K562 (cell line): ENCODE results near the gene PPT2. TPM values are rescaled to one million over a fixed set of nuclear protein-coding genes. Genes with fewer than 3 reads are reported as not detected.

ENCODE experiments used
- ATAC-seq: fragments of 200-7000 bp; cut with Tn5 transposase; 3 replicates; pipeline ENCODE4 v1.9.1; 2020; ENCODE audit warnings: moderate library complexity
- BruUV-seq: library from RNA; stranded (reverse); fragments of 400-500 nt; replicated peaks from 2 replicates; lab custom pipeline; 2021; lab: Mats Ljungman, UMichigan
- CTCF ChIA-PET: fragments of 300-600 bp; formaldehyde crosslinking; extraction: SDS; loops from one replicate; lab custom pipeline; 2021; ENCODE audit warnings: low intra/inter-chr PET ratio; lab: Yijun Ruan, JAX
- POLR2A ChIA-PET: fragments of 300-600, 350-650 bp; sonication (Branson Sonifier 250); formaldehyde crosslinking; extraction: SDS; loops from one replicate; lab custom pipeline; 2021; ENCODE audit warnings: antibody characterized with exemption, inconsistent platforms; lab: Yijun Ruan, JAX
- DNase-seq, 4 experiments: peaks; one replicate each; pipeline versions ENCODE4 v3.0.0 to v3.0.0-alpha.2; 2011 to 2018; ENCODE audit warnings: low spot score in 3 of 4, mixed read lengths in 3 of 4; ENCODE audit errors: extremely low read depth in 1 of 4
- FAIRE-seq: peaks from 2 replicates; lab custom pipeline; 2011; peaks lifted over from hg19 to GRCh38; lab: Jason Lieb, UNC
- H2AFZ ChIP-seq: 2 replicates; pipeline ENCODE4 v1.6.0; 2011; ENCODE audit warnings: low read depth, low read length, control low read depth, inconsistent platforms
- H3K27ac ChIP-seq: fragments of 200-600 bp; 3 replicates; pipeline ENCODE4 v1.8.0; 2011; ENCODE audit warnings: low read depth, mild to moderate bottlenecking, control low read depth, inconsistent platforms, low read length, moderate library complexity, mixed read lengths; ENCODE audit errors: extremely low read depth
- H3K27me3 ChIP-seq, 2 experiments: fragments of 300-600 bp in 1 of 2; 2 replicates in 1 of 2; 3 replicates in 1 of 2; pipeline versions ENCODE4 v1.6.0 to v1.8.0; 2011; ENCODE audit warnings: inconsistent platforms in 2 of 2, low read length in 2 of 2, mild to moderate bottlenecking in 1 of 2, mixed read lengths in 1 of 2, moderate library complexity in 1 of 2; ENCODE audit not compliant: control insufficient read depth in 2 of 2, insufficient read depth in 2 of 2
- H3K36me3 ChIP-seq: fragments of 300-600 bp; 3 replicates; pipeline ENCODE4 v1.8.0; 2011; ENCODE audit warnings: mild to moderate bottlenecking, low read length, inconsistent platforms; ENCODE audit not compliant: control insufficient read depth, insufficient read depth
- H3K4me1 ChIP-seq, 2 experiments: fragments of 200-600 bp in 1 of 2; replicated peaks in 1 of 2; 2 replicates in 1 of 2; 3 replicates in 1 of 2; pipeline versions ENCODE4 v1.5.1 to v1.8.0; 2011; ENCODE audit warnings: inconsistent platforms in 2 of 2, low read length in 2 of 2, mild to moderate bottlenecking in 1 of 2, mixed read lengths in 1 of 2, moderate library complexity in 1 of 2; ENCODE audit not compliant: control insufficient read depth in 2 of 2, insufficient read depth in 2 of 2
- H3K4me2 ChIP-seq: 2 replicates; pipeline ENCODE4 v1.6.1; 2011; ENCODE audit warnings: low read length, control low read depth, inconsistent platforms, mixed read lengths; ENCODE audit not compliant: insufficient read depth
- H3K4me3 ChIP-seq: fragments of 200-600 bp; sonication (generic), shearing (Covaris generic); 2 replicates; pipeline ENCODE4 v1.5.1; 2016; ENCODE audit warnings: control low read depth, inconsistent platforms
- H3K79me2 ChIP-seq: fragments of 200-600 bp; 3 replicates; pipeline ENCODE4 v1.8.0; 2011; ENCODE audit warnings: low read length, inconsistent platforms; ENCODE audit not compliant: control insufficient read depth, insufficient read depth
- H3K9ac ChIP-seq, 2 experiments: 2 replicates each; pipeline versions ENCODE4 v1.6.0 to v1.6.1; 2011; ENCODE audit warnings: low read depth in 2 of 2, low read length in 2 of 2, control low read depth in 1 of 2, inconsistent platforms in 1 of 2, mild to moderate bottlenecking in 1 of 2, mixed read lengths in 1 of 2; ENCODE audit not compliant: insufficient read depth in 1 of 2
- H3K9me1 ChIP-seq: one replicate; pipeline ENCODE4 v1.6.0; 2011; ENCODE audit warnings: inconsistent platforms, mild to moderate bottlenecking, low read length, moderate library complexity; ENCODE audit not compliant: control insufficient read depth, insufficient read depth
- H3K9me3 ChIP-seq: replicated peaks from 2 replicates; pipeline ENCODE4 v1.5.1; 2011; ENCODE audit warnings: low read depth, low read length, inconsistent platforms; ENCODE audit not compliant: control insufficient read depth, insufficient read depth
- H4K20me1 ChIP-seq: replicated peaks from 2 replicates; pipeline ENCODE4 v1.6.1; 2011; ENCODE audit warnings: low read length, inconsistent platforms, mixed read lengths; ENCODE audit not compliant: control insufficient read depth, insufficient read depth
- CTCFL ChIP-seq: IDR thresholded peaks from 2 replicates; pipeline ENCODE4 v1.6.1; 2011; ENCODE audit warnings: borderline replicate concordance, low read depth, mild to moderate bottlenecking, moderate library complexity, low read length; ENCODE audit not compliant: insufficient read depth, poor library complexity, severe bottlenecking
- HBP1 ChIP-seq: fragments of 450-650 bp; formaldehyde crosslinking; IDR thresholded peaks from 2 replicates; pipeline ENCODE4 v1.4.0; 2022; ENCODE audit warnings: missing genetic modification characterization
- HSF4 ChIP-seq: fragments of 250-450 bp; sonication (Bioruptor Pico); IDR thresholded peaks from 2 replicates; pipeline ENCODE4 v2.1.2; 2022; ENCODE audit warnings: mild to moderate bottlenecking, moderate library complexity, borderline replicate concordance
- KAT8 ChIP-seq: fragments of 450-650 bp; IDR thresholded peaks from 2 replicates; pipeline ENCODE4 v1.6.1; 2016; ENCODE audit warnings: low read depth, mild to moderate bottlenecking
- KDM1A ChIP-seq, 2 experiments: fragments of 450-650 bp; IDR thresholded peaks; 2 replicates each; pipeline ENCODE4 v1.6.1; 2016; ENCODE audit warnings: mild to moderate bottlenecking in 2 of 2
- MEF2A ChIP-seq: IDR thresholded peaks from 2 replicates; pipeline ENCODE4 v1.6.1; 2011; ENCODE audit warnings: low read depth, mild to moderate bottlenecking, low read length, moderate library complexity; ENCODE audit not compliant: control insufficient read depth
- PTBP1 ChIP-seq: fragments of 200-400 bp; formaldehyde crosslinking; IDR thresholded peaks from 2 replicates; pipeline ENCODE4 v1.6.1; 2017; ENCODE audit warnings: low read depth, low read length
- RBBP5 ChIP-seq: fragments of 200-600 bp; sonication (generic); IDR thresholded peaks from 2 replicates; pipeline ENCODE4 v1.6.1; 2012; ENCODE audit warnings: borderline replicate concordance, mild to moderate bottlenecking, low read length, control low read depth, inconsistent platforms; ENCODE audit not compliant: insufficient read depth, poor library complexity, severe bottlenecking
- THRA ChIP-seq: fragments of 450-650 bp; IDR thresholded peaks from 2 replicates; pipeline ENCODE4 v1.6.1; 2017; ENCODE audit warnings: mild to moderate bottlenecking, moderate library complexity
- THRB ChIP-seq: fragments of 450-650 bp; formaldehyde crosslinking; conservative IDR thresholded peaks from 2 replicates; pipeline ENCODE4 v1.4.0; 2022; ENCODE audit warnings: mild to moderate bottlenecking, missing genetic modification characterization
- TRIM24 ChIP-seq, 2 experiments: fragments of 450-650 bp; IDR thresholded peaks; 2 replicates each; pipeline ENCODE4 v1.6.1; 2016
- ZNF23 ChIP-seq: fragments of 250-450 bp; sonication (Bioruptor Pico); IDR thresholded peaks from 2 replicates; pipeline ENCODE4 v1.4.0; 2020; ENCODE audit warnings: mild to moderate bottlenecking
- ZNF511 ChIP-seq: sonication (generic); formaldehyde crosslinking; IDR thresholded peaks from 2 replicates; pipeline ENCODE4 v1.8.0; 2022; ENCODE audit warnings: mild to moderate bottlenecking, missing genetic modification reagents
- ZZZ3 ChIP-seq: fragments of 450-650 bp; IDR thresholded peaks from 2 replicates; pipeline ENCODE4 v1.6.1; 2016; ENCODE audit warnings: antibody characterized with exemption, mild to moderate bottlenecking, moderate library complexity
- WGBS: fragments of 100-300 bp; shearing (Covaris generic); methylation state at CpG from one replicate; pipeline ENCODE4 v1.1.6; 2016; ENCODE audit warnings: low coverage, mixed read lengths; ENCODE audit not compliant: insufficient coverage; ENCODE audit errors: missing lambda C conversion rate; 5-methylcytosine and 5-hydroxymethylcytosine counted together
- in situ Hi-C: fragments of 300-500 bp; cut with MboI; formaldehyde crosslinking; loops from 4 replicates; pipeline ENCODE4 v1.15.0; 2018; ENCODE audit warnings: inconsistent platforms, mixed read lengths
- intact Hi-C: fragments of 100-400 bp; cut with micrococcal nuclease; formaldehyde crosslinking; loops from 2 replicates; pipeline ENCODE4 v1.14.2; 2022
- polyA plus RNA-seq, 8 experiments: library from polyadenylated mRNA; depleted of rRNA in 4 of 8; stranded (reverse) in 5 of 8; unstranded in 3 of 8; fragments of >200 nt; fragmentation: Nextera tagmentation in 2 of 8; fragmentation: Illumina TruSeq in 1 of 8; extraction: Ambion mirVana in 2 of 8; extraction: Trizol in 1 of 8; gene quantifications; 2 replicates each; pipeline versions ENCODE4 v1.2.1 to v1.2.3, GENCODE V29; 2011 to 2014; ENCODE audit warnings: inconsistent platforms in 1 of 8, missing spikeins in 1 of 8
- total RNA-seq, 7 experiments: library from RNA; depleted of rRNA in 6 of 7; stranded (reverse); fragments of >200 nt in 6 of 7; fragmentation: Illumina TruSeq in 2 of 7; extraction: Trizol in 2 of 7; gene quantifications; 2 replicates each; pipeline versions ENCODE4 v1.2.1 to v1.2.3, GENCODE V29; 2011 to 2021; ENCODE audit warnings: low replicate concordance in 1 of 7

The PPT2 gene
- total and polyA plus RNA-seq, 9 of the 15 experiments (the other 6 are each of a cell fraction or from before 2014, with no cell fraction given) = 27.4 to 98.8 (median 69.9) TPM

GRCh38 chr6:32108727-32109113 lies 45.2 kb upstream of the PPT2 start:
- intact Hi-C loops = no loop called here
- Histone ChIP-seq H3K9ac (peak overlapping the region in 1 of 2 experiments; percentile 80; a peak in 2 of 4 replicates), H3K27ac (no peak overlapping the region), H4K20me1 (no peaks in the 10 kb centered on the region), H3K4me1 (peaks cover 29 to 40% of the 10 kb centered on the region in 2 experiments), H3K27me3 (peaks cover 0 to 23% of the 10 kb centered on the region in 2 experiments; a peak in 2 of 5 replicates), H3K79me2 (no peaks in the 10 kb centered on the region), H3K9me3 (no peaks in the 10 kb centered on the region), H2AFZ (no peak overlapping the region), H3K36me3 (no peaks in the 10 kb centered on the region), H3K4me3 (no peak overlapping the region), H3K9me1 (no peaks in the 10 kb centered on the region), H3K4me2 (peak overlapping the region; percentile 51; the same call in 1 of the 2 replicates)
- BruUV-seq = no TSS peak
- ChIA-PET CTCF (no interaction called here), POLR2A (interaction anchor here (0.6 to 4.9 kb wide), 8 partner anchors 10 to 87 kb away, joined by 3 to 38 read pairs (median 6); partner anchors contain the start of gene ATF6B)
- 26% methylated on average over 6 of the region's 6 CpGs for WGBS
- no peak for DNase-seq
- no peak for FAIRE-seq
- peak; percentile 6; the same call in 2 of the 3 replicates for ATAC-seq
- in situ Hi-C loops = no loop called here
- TF ChIP-seq TRIM24 (IDR thresholded peaks at IDR 0.05) = no peak
- TF ChIP-seq THRB (CRISPR knock-in tag) = 0 out of 2 replicates have a peak, but pooled peaks have one; percentile 56
- 0 out of 2 replicates have a peak, but pooled peaks have one; percentile 43 for TF ChIP-seq HBP1 (CRISPR knock-in tag)
- TF ChIP-seq ZNF511 (CRISPR knock-in tag) = 0 out of 2 replicates have a peak, but pooled peaks have one; percentile 9
- TF ChIP-seq PTBP1 = no peak
- TF ChIP-seq ZZZ3 = no peak
- peak; percentile 11 for TF ChIP-seq RBBP5
- no peak for TF ChIP-seq MEF2A
- no peak for TF ChIP-seq CTCFL
- TF ChIP-seq KDM1A (IDR thresholded peaks at IDR 0.05) = no peak
- TF ChIP-seq THRA = no peak
- no peak for TF ChIP-seq KAT8
- TF ChIP-seq ZNF23 (CRISPR knock-in tag) = no peak
- no peak for TF ChIP-seq HSF4 (CRISPR knock-in tag)
